SJSA1 (cell line): Measurements from ENCODE around the gene RNF181. TPM values are rescaled to one million over a fixed set of nuclear protein-coding genes. Genes with fewer than 3 reads are reported as not detected.

Experiments
- DNase-seq, 2 experiments: peaks; one replicate each; pipeline ENCODE4 v3.0.0-alpha.2; 2015 to 2020; ENCODE audit warnings: low spot score in 2 of 2, low read depth in 1 of 2
- H3K27ac ChIP-seq: fragments of 250-450 bp; sonication (Bioruptor Pico); 2 replicates; pipeline ENCODE4 v1.5.1; 2020; ENCODE audit warnings: mild to moderate bottlenecking, moderate library complexity
- H3K27me3 ChIP-seq: fragments of 250-450 bp; sonication (Bioruptor Pico); replicated peaks from 2 replicates; pipeline ENCODE4 v1.5.1; 2020; ENCODE audit warnings: mild to moderate bottlenecking, moderate library complexity
- H3K36me3 ChIP-seq: fragments of 250-450 bp; sonication (Bioruptor Pico); 2 replicates; pipeline ENCODE4 v1.5.1; 2020; ENCODE audit warnings: mild to moderate bottlenecking
- H3K4me1 ChIP-seq: fragments of 250-450 bp; sonication (Bioruptor Pico); replicated peaks from 2 replicates; pipeline ENCODE4 v1.6.1; 2021; ENCODE audit warnings: mild to moderate bottlenecking
- H3K4me3 ChIP-seq: fragments of 250-450 bp; sonication (Bioruptor Pico); 2 replicates; pipeline ENCODE4 v1.5.1; 2020; ENCODE audit warnings: mild to moderate bottlenecking
- H3K9me3 ChIP-seq: fragments of 250-450 bp; sonication (Bioruptor Pico); replicated peaks from 2 replicates; pipeline ENCODE4 v1.5.1; 2020; ENCODE audit warnings: mild to moderate bottlenecking
- total RNA-seq: library from RNA; depleted of rRNA; stranded (reverse); fragments of >200 nt; shearing (Covaris generic); gene quantifications from 2 replicates; pipeline ENCODE4 v1.2.3, GENCODE V29; 2014; rRNA removed

The RNF181 gene
- total RNA-seq, 1 experiment from 2014 or later, result 212 TPM

GRCh38 chr2:85628658-85629057 is 33.1 kb downstream of the RNF181 start:
- H3K4me3 ChIP-seq, result no peak overlapping the region
- no peak for DNase-seq
- H3K27ac ChIP-seq, result no peak overlapping the region
- no peaks in the 10 kb centered on the region for H3K27me3 ChIP-seq
- peaks cover 100% of the 10 kb centered on the region for H3K36me3 ChIP-seq
- H3K9me3 ChIP-seq, result no peaks in the 10 kb centered on the region
- H3K4me1 ChIP-seq, result no peaks in the 10 kb centered on the region

GRCh38 chr2:85631316-85631715 is 35.8 kb downstream of the RNF181 start:
- Histone ChIP-seq H3K27ac (no peak overlapping the region), H3K27me3 (no peaks in the 10 kb centered on the region), H3K4me3 (no peak overlapping the region), H3K9me3 (no peaks in the 10 kb centered on the region), H3K36me3 (peaks cover 98% of the 10 kb centered on the region), H3K4me1 (no peaks in the 10 kb centered on the region)
- no peak for DNase-seq

GRCh38 chr2:85635011-85635410 is 39.5 kb downstream of the RNF181 start:
- peaks cover 4% of the 10 kb centered on the region; the same call in 1 of the 2 replicates for H3K4me1 ChIP-seq
- H3K27me3 ChIP-seq, result no peaks in the 10 kb centered on the region
- peaks cover 98% of the 10 kb centered on the region for H3K36me3 ChIP-seq
- H3K9me3 ChIP-seq, result no peaks in the 10 kb centered on the region
- no peak overlapping the region for H3K4me3 ChIP-seq
- DNase-seq, result no peak
- H3K27ac ChIP-seq, result no peak overlapping the region

GRCh38 chr2:85635636-85636035 is 40.1 kb downstream of the RNF181 start:
- no peaks in the 10 kb centered on the region for H3K9me3 ChIP-seq
- DNase-seq, result no peak
- no peak overlapping the region for H3K4me3 ChIP-seq
- peaks cover 4% of the 10 kb centered on the region; the same call in 1 of the 2 replicates for H3K4me1 ChIP-seq
- peaks cover 98% of the 10 kb centered on the region for H3K36me3 ChIP-seq
- no peak overlapping the region for H3K27ac ChIP-seq
- H3K27me3 ChIP-seq, result no peaks in the 10 kb centered on the region

GRCh38 chr2:85642725-85643124 is 47.2 kb downstream of the RNF181 start:
- Histone ChIP-seq H3K27ac (no peak overlapping the region), H3K4me1 (peaks cover 1% of the 10 kb centered on the region; the same call in 1 of the 2 replicates), H3K9me3 (no peaks in the 10 kb centered on the region), H3K27me3 (no peaks in the 10 kb centered on the region), H3K4me3 (no peak overlapping the region), H3K36me3 (peaks cover 100% of the 10 kb centered on the region)
- no peak for DNase-seq

- Histone ChIP-seq H3K27me3 (no peaks in the 10 kb centered on the region), H3K27ac (no peak overlapping the region), H3K36me3 (peaks cover 99% of the 10 kb centered on the region), H3K4me3 (no peak overlapping the region), H3K4me1 (peaks cover 16% of the 10 kb centered on the region), H3K9me3 (no peaks in the 10 kb centered on the region)
- no peak for DNase-seq
Observed at GRCh38 chr2:85644909-85645308, 49.4 kb downstream of the RNF181 start.

GRCh38 chr2:85646166-85646565 is 50.6 kb downstream of the RNF181 start:
- H3K27me3 ChIP-seq, result no peaks in the 10 kb centered on the region
- peaks cover 21% of the 10 kb centered on the region for H3K4me1 ChIP-seq
- no peak overlapping the region for H3K27ac ChIP-seq
- no peak overlapping the region for H3K4me3 ChIP-seq
- peaks cover 98% of the 10 kb centered on the region for H3K36me3 ChIP-seq
- DNase-seq, result no peak
- H3K9me3 ChIP-seq, result no peaks in the 10 kb centered on the region

Other genes starting within 250 kb of the RNF181 start
- 40.7 and 55.8 TPM in 2 replicates for gene RETSAT, start 241.2 kb upstream of the RNF181 start, total RNA-seq
- gene ELMOD3, start 241.0 kb upstream of the RNF181 start, total RNA-seq, result 13.7 and 22.3 TPM in 2 replicates
- 0.60 and 1.4 TPM in 2 replicates for gene CAPG, start 185.4 kb upstream of the RNF181 start, total RNA-seq
- gene SH2D6, start 177.0 kb upstream of the RNF181 start, total RNA-seq, result not detected in 2 replicates
- gene MAT2A, start 56.6 kb upstream of the RNF181 start, total RNA-seq, result 84.2 and 92.7 TPM in 2 replicates
- gene GGCX, start 34.3 kb upstream of the RNF181 start, total RNA-seq, result 38.0 and 41.2 TPM in 2 replicates
- gene VAMP8, start 18.2 kb upstream of the RNF181 start, total RNA-seq, result not detected in 2 replicates
- 37.0 and 47.5 TPM in 2 replicates for gene VAMP5, start 11.3 kb upstream of the RNF181 start, total RNA-seq
- 1.0 and 5.1 TPM in 2 replicates for gene TMEM150A, start 7.0 kb downstream of the RNF181 start, total RNA-seq
- 12.2 and 16.0 TPM in 2 replicates for gene C2orf68, start 16.3 kb downstream of the RNF181 start, total RNA-seq
- 107 and 128 TPM in 2 replicates for gene USP39, start 20.4 kb downstream of the RNF181 start, total RNA-seq
- not detected in 2 replicates for gene SFTPB, start 72.5 kb downstream of the RNF181 start, total RNA-seq
- gene GNLY, start 98.6 kb downstream of the RNF181 start, total RNA-seq, result not detected in 2 replicates
- 9.8 and 16.4 TPM in 2 replicates for gene ATOH8, start 158.2 kb downstream of the RNF181 start, total RNA-seq